ENCODE results near the gene SBNO2. TPM values are rescaled to one million over a fixed set of nuclear protein-coding genes. Genes with fewer than 3 reads are reported as not detected.

Gene SBNO2
- total and polyA plus RNA-seq, 2 of the 4 experiments (the other 2 are of a cell fraction): 13.4 to 40.5 TPM

- peak; percentile 7; the same call in 1 of the 2 replicates for TF ChIP-seq MAZ (IDR thresholded peaks at IDR 0.05; ENCODE audit: borderline replicate concordance, low read depth, low read length)
Observed at GRCh38 chr19:1103708-1104310, 70.3 kb downstream of the SBNO2 start, which contains the start of gene GPX4 (continued).

- dilution Hi-C loops (cut with HindIII; ENCODE audit: low sequenced_read_pairs, unreplicated experiment): no loop called here
- Histone ChIP-seq H3K18ac (ENCODE audit: low read depth, low read length) (peak overlapping the region; percentile 80), H2AFZ (replicated peaks; ENCODE audit: low read length, poor library complexity) (peak overlapping the region; percentile 48), H2AK5ac (ENCODE audit: low read depth, low read length) (peak overlapping the region; percentile 97), H2BK5ac (ENCODE audit: low read depth, low read length, poor library complexity, severe bottlenecking) (peak overlapping the region; percentile 98), H2BK15ac (ENCODE audit: low read depth, low read length) (peak overlapping the region; percentile 98), H4K20me1 (ENCODE audit: insufficient read depth, low read length) (peaks cover 49% of the 10 kb centered on the region), H3K9ac (ENCODE audit: low read depth, low read length) (0 out of 2 replicates have a peak overlapping the region, but pooled peaks have one; percentile 8), H3K9me1 (ENCODE audit: insufficient read depth, low read length) (peaks cover 10% of the 10 kb centered on the region), H3K4ac (ENCODE audit: low read depth, low read length) (peak overlapping the region; percentile 98), H3K4me1 (ENCODE audit: control insufficient read depth, insufficient read depth, low read length) (peaks cover 13% of the 10 kb centered on the region), H3K27ac (ENCODE audit: insufficient read depth, low read length) (peak overlapping the region; percentile 97), H4K91ac (ENCODE audit: insufficient read depth, low read depth, low read length) (peak overlapping the region; percentile 84), H3K9me3 (ENCODE audit: control insufficient read depth, insufficient read depth, low read length) (peaks cover 3% of the 10 kb centered on the region), H2BK20ac (ENCODE audit: low read depth, low read length) (peak overlapping the region; percentile 82), H3K27me3 (ENCODE audit: control insufficient read depth, insufficient read depth, low read length) (no peaks in the 10 kb centered on the region), H2BK120ac (ENCODE audit: low read depth, low read length) (peak overlapping the region; percentile 81), H4K8ac (ENCODE audit: low read depth in 2 of 2, low read length in 2 of 2) (peak overlapping the region; percentile 56 to 90), H3K14ac (replicated peaks; ENCODE audit: low read depth, low read length) (peak overlapping the region; percentile 95), H3K4me3 (ENCODE audit: insufficient read depth, low read depth, low read length) (peak overlapping the region; percentile 3; the same call in 1 of the 2 replicates), H3K36me3 (ENCODE audit: control insufficient read depth, insufficient read depth, low read length) (peaks cover 28% of the 10 kb centered on the region; the same call in 1 of the 2 replicates), H3K56ac (ENCODE audit: extremely low read depth, insufficient read depth, low read length) (peak overlapping the region; percentile 50; the same call in 1 of the 2 replicates), H3K23ac (ENCODE audit: low read depth, low read length) (peak overlapping the region; percentile 66), H3K4me2 (ENCODE audit: low read depth, low read length) (peak overlapping the region; percentile 42), H2AK9ac (replicated peaks; ENCODE audit: low read depth, low read length, poor library complexity) (peak overlapping the region; percentile 4), H3K79me1 (ENCODE audit: low read depth in 1 of 2, low read length in 2 of 2) (peaks cover 0 to 32% of the 10 kb centered on the region in 2 experiments; a peak in 2 of 4 replicates), H4K5ac (ENCODE audit: low read depth, low read length) (peak overlapping the region; percentile 62)
- in situ Hi-C loops (cut with MboI; ENCODE audit: low sequenced_read_pairs): no loop called here
- no peak for TF ChIP-seq FOS (IDR thresholded peaks at IDR 0.05; ENCODE audit: low read depth, low read length)
- TF ChIP-seq POLR2A (IDR thresholded peaks at IDR 0.05; ENCODE audit: low read depth, low read length): peak; percentile 65; the same call in 1 of the 2 replicates
- 43% methylated on average over 10 of the region's 20 CpGs; no CpG with 5 or more reads in 1 of the 2 experiments for WGBS, 2 experiments (ENCODE audit: extremely low coverage in 2 of 2, insufficient read length in 1 of 2)
- DNase-seq (no peak), ATAC-seq (ENCODE audit: low read depth) (no peak)
- TSS peak; percentile 73 for BruUV-seq (replicated peaks)
- POLR2A ChIA-PET (ENCODE audit: unreplicated experiment): interaction anchor here (0.6 kb wide), 2 partner anchors 78 to 166 kb away, joined by 7 to 16 read pairs; partner anchors contain the start of gene CIRBP
- CTCF ChIA-PET: no interaction called here
- intact Hi-C loops (cut with micrococcal nuclease): loop anchor here (2.0 to 5.0 kb wide), 3 partner anchors 62 to 76 kb away; partner anchors contain the start of genes ABCA7 and CNN2
Observed at GRCh38 chr19:1103132-1103707, 70.8 kb downstream of the SBNO2 start.

All from IMR-90 (cell line).